Vagina (tissue), 2 donors: Measurements from ENCODE around the gene CENPH.

Experiments
- CTCF ChIP-seq, 3 experiments: fragments of 450-650 bp in 2 of 3; fragments of 200-600 bp in 1 of 3; sonication (generic) in 1 of 3; IDR thresholded peaks; one replicate each; pipeline ENCODE4 v1.5.1; 2017 to 2019; ENCODE audit warnings: antibody characterized with exemption in 3 of 3, mild to moderate bottlenecking in 2 of 3, moderate library complexity in 2 of 3
- POLR2A ChIP-seq, 2 donors: fragments of 450-650 bp; IDR thresholded peaks; one replicate each; pipeline ENCODE4 v1.6.1; 2017; ENCODE audit warnings: antibody characterized with exemption in 2 of 2, mild to moderate bottlenecking in 2 of 2, moderate library complexity in 2 of 2

- TF ChIP-seq CTCF (IDR thresholded peaks at IDR 0.05) = no peak
- no peak for TF ChIP-seq POLR2A (IDR thresholded peaks at IDR 0.05)
Measured at GRCh38 chr5:69231281-69231680, 41.9 kb downstream of the CENPH start.
